ENCODE data around the gene GOLGA6L2.

GOLGA6L2 gene

GRCh38 chr15:23477920-23478319, 30.9 kb upstream of the GOLGA6L2 start:
- H3K4me1 ChIP-seq (ENCODE audit: control insufficient read depth in 1 of 2, insufficient read depth in 1 of 2, low read depth in 1 of 2, low read length in 1 of 2) = no peaks in the 10 kb centered on the region
- no peaks in the 10 kb centered on the region for H3K9me3 ChIP-seq
- TF ChIP-seq CTCF (IDR thresholded peaks at IDR 0.05) = no peak
- H3K4me3 ChIP-seq (ENCODE audit: low read depth in 1 of 2, low read length in 1 of 2) = no peak overlapping the region
- no peaks in the 10 kb centered on the region for H3K27me3 ChIP-seq
- H3K27ac ChIP-seq = no peak overlapping the region
- H3K36me3 ChIP-seq = no peaks in the 10 kb centered on the region

GRCh38 chr15:23472678-23473077, 25.6 kb upstream of the GOLGA6L2 start:
- no peaks in the 10 kb centered on the region for H3K4me1 ChIP-seq (ENCODE audit: control insufficient read depth in 1 of 2, insufficient read depth in 1 of 2, low read depth in 1 of 2, low read length in 1 of 2)
- no peaks in the 10 kb centered on the region for H3K9me3 ChIP-seq
- H3K27ac ChIP-seq = no peak overlapping the region
- H3K27me3 ChIP-seq = no peaks in the 10 kb centered on the region
- no peaks in the 10 kb centered on the region for H3K36me3 ChIP-seq
- H3K4me3 ChIP-seq (ENCODE audit: low read depth in 1 of 2, low read length in 1 of 2) = no peak overlapping the region
- TF ChIP-seq CTCF (IDR thresholded peaks at IDR 0.05) = no peak

DNA sequence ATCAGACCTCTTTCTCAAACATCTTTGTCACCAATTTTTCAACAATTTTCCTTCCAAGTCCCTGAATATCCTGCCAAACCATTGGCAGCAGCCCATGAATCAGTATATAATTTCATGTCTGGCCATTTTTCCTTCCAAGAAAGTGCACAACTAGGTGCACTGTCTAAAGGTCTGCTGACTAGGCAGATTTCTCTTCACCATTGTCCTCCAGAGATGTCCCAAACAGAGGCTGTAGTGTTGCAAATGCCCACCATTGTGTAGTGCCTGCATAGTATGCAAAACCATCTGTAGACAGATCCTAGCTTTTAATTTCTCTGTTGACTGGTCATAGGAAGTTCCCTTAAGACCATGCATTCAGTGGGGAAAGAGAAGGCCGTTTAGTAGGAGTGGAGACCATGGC, 25.0 kb upstream of the GOLGA6L2 start:
- no peak overlapping the region for H3K27ac ChIP-seq
- TF ChIP-seq CTCF (IDR thresholded peaks at IDR 0.05) = no peak
- H3K4me3 ChIP-seq (ENCODE audit: low read depth in 1 of 2, low read length in 1 of 2) = no peak overlapping the region
- no peaks in the 10 kb centered on the region for H3K4me1 ChIP-seq (ENCODE audit: control insufficient read depth in 1 of 2, insufficient read depth in 1 of 2, low read depth in 1 of 2, low read length in 1 of 2)
- no peaks in the 10 kb centered on the region for H3K36me3 ChIP-seq
- no peaks in the 10 kb centered on the region for H3K27me3 ChIP-seq
- H3K9me3 ChIP-seq = no peaks in the 10 kb centered on the region

GRCh38 chr15:23467110-23467600, 20.1 kb upstream of the GOLGA6L2 start:
- TF ChIP-seq CTCF (IDR thresholded peaks at IDR 0.05) = no peak
- Histone ChIP-seq H3K27me3 (no peaks in the 10 kb centered on the region), H3K4me3 (ENCODE audit: low read depth in 1 of 2, low read length in 1 of 2) (no peak overlapping the region), H3K4me1 (ENCODE audit: control insufficient read depth in 1 of 2, insufficient read depth in 1 of 2, low read depth in 1 of 2, low read length in 1 of 2) (no peaks in the 10 kb centered on the region), H3K27ac (no peak overlapping the region), H3K36me3 (no peaks in the 10 kb centered on the region), H3K9me3 (no peaks in the 10 kb centered on the region)

DNA sequence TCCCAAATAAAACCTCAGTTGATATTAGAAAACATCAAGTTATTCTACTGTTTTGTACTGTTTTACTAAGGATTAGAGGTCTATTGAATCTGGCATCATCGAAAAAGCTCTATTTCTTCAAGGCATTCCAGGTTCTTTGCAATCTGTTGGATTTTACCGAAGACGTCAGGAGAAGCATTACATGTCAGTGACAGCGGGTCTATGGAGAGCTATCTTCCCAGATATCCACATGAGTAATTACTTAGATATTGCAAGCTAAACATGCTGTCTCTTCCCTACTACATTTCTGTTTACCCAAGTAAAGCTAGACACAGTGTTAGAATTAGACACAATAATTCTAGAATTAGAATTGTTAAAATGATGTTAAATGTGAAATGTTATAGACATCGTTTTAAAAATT, 10.8 kb upstream of the GOLGA6L2 start:
- Histone ChIP-seq H3K27ac (no peak overlapping the region), H3K36me3 (no peaks in the 10 kb centered on the region), H3K4me3 (ENCODE audit: low read depth in 1 of 2, low read length in 1 of 2) (no peak overlapping the region), H3K4me1 (ENCODE audit: control insufficient read depth in 1 of 2, insufficient read depth in 1 of 2, low read depth in 1 of 2, low read length in 1 of 2) (no peaks in the 10 kb centered on the region), H3K9me3 (no peaks in the 10 kb centered on the region), H3K27me3 (peaks cover 5% of the 10 kb centered on the region)
- no peak for TF ChIP-seq CTCF (IDR thresholded peaks at IDR 0.05)

Measured in neutrophil (primary cell).